Body of pancreas (tissue), 4 donors: ENCODE measurements around the gene CORO6. TPM values are rescaled to one million over a fixed set of nuclear protein-coding genes. Genes with fewer than 3 reads are reported as not detected.

Experiments used
- ATAC-seq: fragments of 150-250 bp; one replicate; pipeline ENCODE4 v1.9.1; 2016
- DNase-seq, 4 donors: peaks; one replicate each; pipeline ENCODE4 v3.0.0-alpha.2; 2019
- H3K27ac ChIP-seq, 4 donors: fragments of 200-600 bp; sonication (generic); 1 replicate in 3 of 4; 2 replicates in 1 of 4; pipeline versions ENCODE4 v1.5.1 to v1.6.1; 2016 to 2019; ENCODE audit warnings: mild to moderate bottlenecking in 1 of 4, mixed read lengths in 1 of 4, moderate library complexity in 1 of 4
- H3K27me3 ChIP-seq, 2 donors: fragments of 200-600 bp; sonication (generic); one replicate each; pipeline ENCODE4 v1.6.0; 2016; ENCODE audit warnings: mild to moderate bottlenecking in 1 of 2
- H3K36me3 ChIP-seq, 2 donors: fragments of 200-600 bp; sonication (generic); replicated peaks in 1 of 2; 2 replicates each; pipeline ENCODE4 v1.5.1; 2016; ENCODE audit warnings: low read depth in 2 of 2; ENCODE audit not compliant: insufficient read depth in 1 of 2
- H3K4me1 ChIP-seq: fragments of 200-600 bp; sonication (generic); one replicate; pipeline ENCODE4 v1.6.0; 2016
- H3K4me3 ChIP-seq, 2 donors: fragments of 200-600 bp; sonication (generic); 1 replicate in 1 of 2; 2 replicates in 1 of 2; pipeline ENCODE4 v1.5.1; 2016 to 2019
- H3K9me3 ChIP-seq, 3 donors: fragments of 200-600 bp; sonication (generic); 1 replicate in 2 of 3; 2 replicates in 1 of 3; pipeline ENCODE4 v1.5.1; 2016
- POLR2A ChIP-seq, 3 donors: fragments of 450-650 bp; IDR thresholded peaks; one replicate each; pipeline ENCODE4 v1.6.1; 2016; ENCODE audit warnings: antibody characterized with exemption in 3 of 3, mild to moderate bottlenecking in 2 of 3
- WGBS, 2 donors: methylation state at CpG; one replicate each; pipeline ENCODE4 v1.1.5; 2017; 5-methylcytosine and 5-hydroxymethylcytosine counted together
- intact Hi-C: fragments of 100-400 bp; cut with DNase I; formaldehyde crosslinking; loops from one replicate; pipeline ENCODE4 v1.15.1; 2023
- total RNA-seq, 2 donors: library from RNA; depleted of rRNA; stranded (reverse); fragments of >200 nt; gene quantifications; one replicate each; pipeline ENCODE4 v1.1.0, GENCODE V29; 2016
- TF ChIP-seq, protein P1 (sequence below), 7 experiments: fragments of 450-650 bp in 4 of 7; fragments of 200-600 bp in 3 of 7; sonication (generic) in 3 of 7; IDR thresholded peaks; one replicate each; pipeline ENCODE4 v1.5.1; 2016 to 2019; ENCODE audit warnings: antibody characterized with exemption in 7 of 7

Gene CORO6
- total RNA-seq, 2 donors from 2014 or later = 2.3 to 5.6 TPM

GRCh38 chr17:29617481-29618271 lies 5.0 kb downstream of the CORO6 start:
- intact Hi-C loops = no loop called here
- peaks cover 63% of the 10 kb centered on the region for H3K4me1 ChIP-seq

DNA sequence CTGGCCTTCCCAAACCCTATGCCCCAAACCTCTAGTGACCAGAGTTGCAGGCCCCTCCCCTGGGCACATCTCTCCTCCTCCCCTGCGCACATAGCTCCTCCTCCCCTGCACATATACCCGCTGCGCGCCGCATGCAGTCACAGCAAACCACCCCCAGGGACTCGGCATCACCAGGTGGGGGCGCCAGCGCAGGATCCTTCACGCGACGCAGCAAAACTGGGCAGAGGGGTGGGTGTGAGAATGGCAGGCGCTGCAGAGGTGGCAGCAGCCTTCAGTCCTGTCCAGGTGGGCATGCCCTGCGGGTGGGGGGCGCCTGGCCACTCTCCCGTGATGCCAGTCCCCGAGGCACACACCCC lies 5.6 kb downstream of the CORO6 start:
- H3K27ac ChIP-seq = no peak overlapping the region
- peaks cover 0 to 25% of the 10 kb centered on the region in 2 donors for H3K27me3 ChIP-seq
- H3K4me1 ChIP-seq = peaks cover 58% of the 10 kb centered on the region
- intact Hi-C loops = no loop called here
- DNase-seq (peak; percentile 69 to 83 (median 72)), ATAC-seq (peak; percentile 36)
- H3K36me3 ChIP-seq = no peaks in the 10 kb centered on the region
- H3K9me3 ChIP-seq = no peaks in the 10 kb centered on the region
- WGBS, 2 donors = 0 to 3% methylated on average over 11 to 16 of the region's 16 CpGs
- no peak for TF ChIP-seq POLR2A (IDR thresholded peaks at IDR 0.05)
- TF ChIP-seq, protein P1, sequence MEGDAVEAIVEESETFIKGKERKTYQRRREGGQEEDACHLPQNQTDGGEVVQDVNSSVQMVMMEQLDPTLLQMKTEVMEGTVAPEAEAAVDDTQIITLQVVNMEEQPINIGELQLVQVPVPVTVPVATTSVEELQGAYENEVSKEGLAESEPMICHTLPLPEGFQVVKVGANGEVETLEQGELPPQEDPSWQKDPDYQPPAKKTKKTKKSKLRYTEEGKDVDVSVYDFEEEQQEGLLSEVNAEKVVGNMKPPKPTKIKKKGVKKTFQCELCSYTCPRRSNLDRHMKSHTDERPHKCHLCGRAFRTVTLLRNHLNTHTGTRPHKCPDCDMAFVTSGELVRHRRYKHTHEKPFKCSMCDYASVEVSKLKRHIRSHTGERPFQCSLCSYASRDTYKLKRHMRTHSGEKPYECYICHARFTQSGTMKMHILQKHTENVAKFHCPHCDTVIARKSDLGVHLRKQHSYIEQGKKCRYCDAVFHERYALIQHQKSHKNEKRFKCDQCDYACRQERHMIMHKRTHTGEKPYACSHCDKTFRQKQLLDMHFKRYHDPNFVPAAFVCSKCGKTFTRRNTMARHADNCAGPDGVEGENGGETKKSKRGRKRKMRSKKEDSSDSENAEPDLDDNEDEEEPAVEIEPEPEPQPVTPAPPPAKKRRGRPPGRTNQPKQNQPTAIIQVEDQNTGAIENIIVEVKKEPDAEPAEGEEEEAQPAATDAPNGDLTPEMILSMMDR (IDR thresholded peaks at IDR 0.05) = peak; percentile 26 to 60 (median 47)
- no peak overlapping the region for H3K4me3 ChIP-seq

More at GRCh38 chr17:29617481-29618271, 5.0 kb downstream of the CORO6 start:
- TF ChIP-seq, protein P1 (IDR thresholded peaks at IDR 0.05) = peak; percentile 58 to 86 (median 73)
- peak in 1 of 3 donors; percentile 17 for TF ChIP-seq POLR2A (IDR thresholded peaks at IDR 0.05)
- ATAC-seq (peak; percentile 56), DNase-seq (peak; percentile 80 to 85 (median 82))
- 3 to 17% methylated on average over 6 to 61 of the region's 68 CpGs for WGBS, 2 donors
- Histone ChIP-seq H3K27ac (no peak overlapping the region), H3K27me3 (peaks cover 0 to 30% of the 10 kb centered on the region in 2 donors), H3K9me3 (no peaks in the 10 kb centered on the region), H3K4me3 (no peak overlapping the region), H3K36me3 (no peaks in the 10 kb centered on the region)

- H3K27ac ChIP-seq = no peak overlapping the region
- H3K9me3 ChIP-seq = no peaks in the 10 kb centered on the region
- no peak overlapping the region for H3K4me3 ChIP-seq
- DNase-seq (peak in 1 of 4 donors; percentile 12), ATAC-seq (no peak)
- no peak for TF ChIP-seq POLR2A (IDR thresholded peaks at IDR 0.05)
- TF ChIP-seq, protein P1 (IDR thresholded peaks at IDR 0.05) = no peak
- peaks cover 57% of the 10 kb centered on the region for H3K4me1 ChIP-seq
- WGBS, 2 donors = 17 to 28% methylated on average over 29 to 32 of the region's 32 CpGs
- peaks cover 0 to 24% of the 10 kb centered on the region in 2 donors for H3K27me3 ChIP-seq
- H3K36me3 ChIP-seq = no peaks in the 10 kb centered on the region
- intact Hi-C loops = no loop called here
Measured at GRCh38 chr17:29616300-29617048, 6.2 kb downstream of the CORO6 start.

GRCh38 chr17:29615492-29616299 lies 7.0 kb downstream of the CORO6 start:
- Histone ChIP-seq H3K4me3 (no peak overlapping the region), H3K27me3 (peaks cover 0 to 24% of the 10 kb centered on the region in 2 donors), H3K27ac (no peak overlapping the region), H3K36me3 (no peaks in the 10 kb centered on the region), H3K9me3 (no peaks in the 10 kb centered on the region), H3K4me1 (peaks cover 57% of the 10 kb centered on the region)
- peak in 2 of 3 donors; percentile 20 to 36 for TF ChIP-seq POLR2A (IDR thresholded peaks at IDR 0.05)
- TF ChIP-seq, protein P1 (IDR thresholded peaks at IDR 0.05) = peak in 1 of 7 experiments; percentile 3
- DNase-seq = peak; percentile 83 to 90 (median 86)
- WGBS, 2 donors = 2 to 5% methylated on average over 11 to 69 of the region's 74 CpGs
- ATAC-seq = peak; percentile 76
- intact Hi-C loops = no loop called here
